ENCODE data around the gene SCYL3. TPM values are rescaled to one million over a fixed set of nuclear protein-coding genes. Genes with fewer than 3 reads are reported as not detected.

SCYL3 gene
- total RNA-seq, 1 donor from 2014 or later, result 8.8 TPM

- H3K9me3 Mint-ChIP-seq (ENCODE audit: unreplicated experiment), result peaks cover 2% of the 10 kb centered on the region
- TF ChIP-seq, protein P1, sequence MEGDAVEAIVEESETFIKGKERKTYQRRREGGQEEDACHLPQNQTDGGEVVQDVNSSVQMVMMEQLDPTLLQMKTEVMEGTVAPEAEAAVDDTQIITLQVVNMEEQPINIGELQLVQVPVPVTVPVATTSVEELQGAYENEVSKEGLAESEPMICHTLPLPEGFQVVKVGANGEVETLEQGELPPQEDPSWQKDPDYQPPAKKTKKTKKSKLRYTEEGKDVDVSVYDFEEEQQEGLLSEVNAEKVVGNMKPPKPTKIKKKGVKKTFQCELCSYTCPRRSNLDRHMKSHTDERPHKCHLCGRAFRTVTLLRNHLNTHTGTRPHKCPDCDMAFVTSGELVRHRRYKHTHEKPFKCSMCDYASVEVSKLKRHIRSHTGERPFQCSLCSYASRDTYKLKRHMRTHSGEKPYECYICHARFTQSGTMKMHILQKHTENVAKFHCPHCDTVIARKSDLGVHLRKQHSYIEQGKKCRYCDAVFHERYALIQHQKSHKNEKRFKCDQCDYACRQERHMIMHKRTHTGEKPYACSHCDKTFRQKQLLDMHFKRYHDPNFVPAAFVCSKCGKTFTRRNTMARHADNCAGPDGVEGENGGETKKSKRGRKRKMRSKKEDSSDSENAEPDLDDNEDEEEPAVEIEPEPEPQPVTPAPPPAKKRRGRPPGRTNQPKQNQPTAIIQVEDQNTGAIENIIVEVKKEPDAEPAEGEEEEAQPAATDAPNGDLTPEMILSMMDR (IDR thresholded peaks at IDR 0.05; ENCODE audit: partially characterized antibody, unreplicated experiment), result no peak
- DNase-seq, result no peak
- no peak overlapping the region for H3K27ac Mint-ChIP-seq (ENCODE audit: unreplicated experiment)
- no peaks in the 10 kb centered on the region for H3K4me1 Mint-ChIP-seq (ENCODE audit: low read depth, unreplicated experiment)
- no peaks in the 10 kb centered on the region for H3K36me3 Mint-ChIP-seq (ENCODE audit: unreplicated experiment)
- H3K27me3 Mint-ChIP-seq (ENCODE audit: unreplicated experiment), result peaks cover 2% of the 10 kb centered on the region
- no peak overlapping the region for H3K4me3 Mint-ChIP-seq (ENCODE audit: unreplicated experiment)
These were observed 13.2 kb upstream of the SCYL3 start for GRCh38 chr1:169906938-169907337.

- no peak for DNase-seq
- Mint-ChIP-seq H3K27me3 (ENCODE audit: unreplicated experiment) (peaks cover 3% of the 10 kb centered on the region), H3K27ac (ENCODE audit: unreplicated experiment) (no peak overlapping the region), H3K4me3 (ENCODE audit: unreplicated experiment) (no peak overlapping the region), H3K36me3 (ENCODE audit: unreplicated experiment) (no peaks in the 10 kb centered on the region), H3K4me1 (ENCODE audit: low read depth, unreplicated experiment) (no peaks in the 10 kb centered on the region), H3K9me3 (ENCODE audit: unreplicated experiment) (no peaks in the 10 kb centered on the region)
- TF ChIP-seq, protein P1 (IDR thresholded peaks at IDR 0.05; ENCODE audit: partially characterized antibody, unreplicated experiment), result no peak
These were observed 11.1 kb upstream of the SCYL3 start for GRCh38 chr1:169904834-169905233.

GRCh38 chr1:169902751-169903150 lies 9.1 kb upstream of the SCYL3 start:
- H3K27me3 Mint-ChIP-seq (ENCODE audit: unreplicated experiment), result peaks cover 6% of the 10 kb centered on the region
- H3K9me3 Mint-ChIP-seq (ENCODE audit: unreplicated experiment), result no peaks in the 10 kb centered on the region
- H3K4me3 Mint-ChIP-seq (ENCODE audit: unreplicated experiment), result no peak overlapping the region
- no peaks in the 10 kb centered on the region for H3K36me3 Mint-ChIP-seq (ENCODE audit: unreplicated experiment)
- TF ChIP-seq, protein P1 (IDR thresholded peaks at IDR 0.05; ENCODE audit: partially characterized antibody, unreplicated experiment), result no peak
- DNase-seq, result no peak
- no peaks in the 10 kb centered on the region for H3K4me1 Mint-ChIP-seq (ENCODE audit: low read depth, unreplicated experiment)
- H3K27ac Mint-ChIP-seq (ENCODE audit: unreplicated experiment), result no peak overlapping the region

GRCh38 chr1:169901115-169901514 lies 7.4 kb upstream of the SCYL3 start:
- H3K27me3 Mint-ChIP-seq (ENCODE audit: unreplicated experiment), result peaks cover 6% of the 10 kb centered on the region
- TF ChIP-seq, protein P1 (IDR thresholded peaks at IDR 0.05; ENCODE audit: partially characterized antibody, unreplicated experiment), result no peak
- H3K27ac Mint-ChIP-seq (ENCODE audit: unreplicated experiment), result no peak overlapping the region
- H3K4me3 Mint-ChIP-seq (ENCODE audit: unreplicated experiment), result no peak overlapping the region
- no peak for DNase-seq
- H3K9me3 Mint-ChIP-seq (ENCODE audit: unreplicated experiment), result no peaks in the 10 kb centered on the region
- H3K36me3 Mint-ChIP-seq (ENCODE audit: unreplicated experiment), result no peaks in the 10 kb centered on the region
- no peaks in the 10 kb centered on the region for H3K4me1 Mint-ChIP-seq (ENCODE audit: low read depth, unreplicated experiment)

- Mint-ChIP-seq H3K36me3 (ENCODE audit: unreplicated experiment) (no peaks in the 10 kb centered on the region), H3K9me3 (ENCODE audit: unreplicated experiment) (no peaks in the 10 kb centered on the region), H3K27ac (ENCODE audit: unreplicated experiment) (no peak overlapping the region), H3K4me3 (ENCODE audit: unreplicated experiment) (no peak overlapping the region), H3K27me3 (ENCODE audit: unreplicated experiment) (peaks cover 6% of the 10 kb centered on the region), H3K4me1 (ENCODE audit: low read depth, unreplicated experiment) (no peaks in the 10 kb centered on the region)
- DNase-seq, result no peak
- TF ChIP-seq, protein P1 (IDR thresholded peaks at IDR 0.05; ENCODE audit: partially characterized antibody, unreplicated experiment), result no peak
These were observed 6.9 kb upstream of the SCYL3 start for GRCh38 chr1:169900571-169900970.
